Mesothelial cell of epicardium (in vitro differentiated cells): ENCODE measurements around the gene EEF2KMT. TPM values are rescaled to one million over a fixed set of nuclear protein-coding genes. Genes with fewer than 3 reads are reported as not detected.

Experiments used
- DNase-seq, 2 experiments: peaks; one replicate each; pipeline ENCODE4 v3.0.0; 2021; ENCODE audit warnings: low spot score in 2 of 2; ENCODE audit not compliant: unreplicated experiment in 2 of 2
- H3K27ac Mint-ChIP-seq: 2 replicates; pipeline ENCODE4 v1.8.0; 2021; ENCODE audit warnings: mixed read lengths
- H3K27me3 Mint-ChIP-seq: 2 replicates; pipeline ENCODE4 v1.8.0; 2021; ENCODE audit warnings: low read depth, mixed read lengths
- H3K36me3 Mint-ChIP-seq: 2 replicates; pipeline ENCODE4 v1.8.0; 2021; ENCODE audit warnings: mixed read lengths
- H3K4me1 Mint-ChIP-seq: 2 replicates; pipeline ENCODE4 v1.8.0; 2021; ENCODE audit warnings: mixed read lengths
- H3K4me3 Mint-ChIP-seq: 2 replicates; pipeline ENCODE4 v1.8.0; 2021; ENCODE audit warnings: mild to moderate bottlenecking, moderate library complexity, mixed read lengths
- H3K9me3 Mint-ChIP-seq: 2 replicates; pipeline ENCODE4 v1.8.0; 2021; ENCODE audit warnings: mixed read lengths
- CTCF ChIP-seq: fragments of 200-600 bp; sonication (generic); IDR thresholded peaks from one replicate; pipeline ENCODE4 v1.5.0; 2021; ENCODE audit warnings: antibody characterized with exemption; ENCODE audit not compliant: unreplicated experiment
- total RNA-seq: library from RNA; stranded (reverse); gene quantifications from 3 replicates; pipeline ENCODE4 v1.2.1, GENCODE V29; 2021

The EEF2KMT gene
- total RNA-seq, 1 donor from 2014 or later: 10.7 TPM

- Mint-ChIP-seq H3K36me3 (no peaks in the 10 kb centered on the region), H3K27me3 (peaks cover 35% of the 10 kb centered on the region)
- no peak for DNase-seq
These were observed 31.1 kb downstream of the EEF2KMT start for GRCh38 chr16:5066511-5066910.

GRCh38 chr16:5065813-5066212 is 31.8 kb downstream of the EEF2KMT start, which contains the start of gene C16orf89:
Gene C16orf89 (minus strand): TSS chr16:5065956. CDS start chr16:5065908, 48 bp downstream.
- H3K9me3 Mint-ChIP-seq: no peaks in the 10 kb centered on the region
- no peak for TF ChIP-seq CTCF
- peaks cover 36% of the 10 kb centered on the region for H3K27me3 Mint-ChIP-seq
- H3K27ac Mint-ChIP-seq: no peak within 1 kb of the TSS
- no peak for DNase-seq
- H3K4me1 Mint-ChIP-seq: no peaks in the 10 kb centered on the region
- H3K36me3 Mint-ChIP-seq: no peaks in the 10 kb centered on the region
- no peak within 1 kb of the TSS for H3K4me3 Mint-ChIP-seq

More at GRCh38 chr16:5066511-5066910, 31.1 kb downstream of the EEF2KMT start:
- H3K4me1 Mint-ChIP-seq: no peaks in the 10 kb centered on the region
- H3K4me3 Mint-ChIP-seq: no peak overlapping the region
- no peak overlapping the region for H3K27ac Mint-ChIP-seq
- no peak for TF ChIP-seq CTCF
- H3K9me3 Mint-ChIP-seq: no peaks in the 10 kb centered on the region

GRCh38 chr16:5065326-5065725 is 32.3 kb downstream of the EEF2KMT start:
- TF ChIP-seq CTCF: no peak
- Mint-ChIP-seq H3K9me3 (no peaks in the 10 kb centered on the region), H3K27ac (no peak overlapping the region), H3K36me3 (no peaks in the 10 kb centered on the region), H3K27me3 (peaks cover 39% of the 10 kb centered on the region), H3K4me3 (no peak overlapping the region), H3K4me1 (no peaks in the 10 kb centered on the region)
- DNase-seq: no peak

GRCh38 chr16:5064915-5065314 is 32.7 kb downstream of the EEF2KMT start:
- no peak for DNase-seq
- Mint-ChIP-seq H3K27ac (no peak overlapping the region), H3K9me3 (no peaks in the 10 kb centered on the region), H3K27me3 (peaks cover 39% of the 10 kb centered on the region), H3K4me1 (no peaks in the 10 kb centered on the region), H3K36me3 (no peaks in the 10 kb centered on the region), H3K4me3 (no peak overlapping the region)
- TF ChIP-seq CTCF: no peak

- no peak for DNase-seq
- Mint-ChIP-seq H3K27me3 (peaks cover 36% of the 10 kb centered on the region), H3K4me1 (no peaks in the 10 kb centered on the region), H3K9me3 (no peaks in the 10 kb centered on the region), H3K36me3 (no peaks in the 10 kb centered on the region), H3K4me3 (no peak overlapping the region), H3K27ac (no peak overlapping the region)
- no peak for TF ChIP-seq CTCF
These were observed 34.5 kb downstream of the EEF2KMT start for GRCh38 chr16:5062790-5063765.
